ENCODE data around the gene SLC41A3.

- TF ChIP-seq EZH2 (IDR thresholded peaks at IDR 0.05; ENCODE audit: insufficient read depth, poor library complexity, severe bottlenecking) (no peak), EZH2phosphoT487 (IDR thresholded peaks at IDR 0.05; ENCODE audit: insufficient read depth, low read depth) (no peak)
Measured at GRCh38 chr3:126022741-126023359, 61.1 kb downstream of the SLC41A3 start.
